ENCODE measurements around the gene PDE11A. TPM values are rescaled to one million over a fixed set of nuclear protein-coding genes. Genes with fewer than 3 reads are reported as not detected.

Gene PDE11A
- total and polyA plus RNA-seq, 9 donors: 0.15 to 2.0 (median 0.42) TPM; not detected in 1

- intact Hi-C loops (cut with DNase I): no loop called here
- no peak overlapping the region for H3K4me3 ChIP-seq
- H3K4me1 ChIP-seq (ENCODE audit: insufficient read depth): peaks cover 5% of the 10 kb centered on the region
- H3K27me3 ChIP-seq: no peaks in the 10 kb centered on the region
- no peaks in the 10 kb centered on the region for H3K36me3 ChIP-seq
- DNase-seq: peak in 2 of 5 donors; percentile 29 to 64
- 13 to 18% (median 14%) methylated on average over 7 of the region's 7 CpGs for WGBS, 3 donors
- H3K9me3 ChIP-seq: no peaks in the 10 kb centered on the region
- H3K27ac ChIP-seq: peak overlapping the region in 1 of 2 donors; percentile 26
- TF ChIP-seq CTCF (IDR thresholded peaks at IDR 0.05) (no peak), POLR2A (IDR thresholded peaks at IDR 0.05) (no peak), EP300 (IDR thresholded peaks at IDR 0.05) (no peak)
Measured at GRCh38 chr2:177693658-177694339, 378.8 kb downstream of the PDE11A start.

GRCh38 chr2:177692783-177693269 is 379.8 kb downstream of the PDE11A start:
- 90 to 95% (median 91%) methylated on average over 4 of the region's 4 CpGs for WGBS, 3 donors
- peak in 1 of 5 donors; percentile 25 for DNase-seq
- Histone ChIP-seq H3K27ac (peak overlapping the region in 1 of 2 donors; percentile 26), H3K27me3 (no peaks in the 10 kb centered on the region), H3K9me3 (no peaks in the 10 kb centered on the region), H3K4me1 (ENCODE audit: insufficient read depth) (peaks cover 5% of the 10 kb centered on the region), H3K36me3 (no peaks in the 10 kb centered on the region), H3K4me3 (no peak overlapping the region)
- intact Hi-C loops (cut with DNase I): no loop called here
- TF ChIP-seq POLR2A (IDR thresholded peaks at IDR 0.05) (no peak), EP300 (IDR thresholded peaks at IDR 0.05) (no peak), CTCF (IDR thresholded peaks at IDR 0.05) (no peak)

GRCh38 chr2:177692042-177692782 is 380.4 kb downstream of the PDE11A start:
- intact Hi-C loops (cut with DNase I): no loop called here
- peak overlapping the region in 1 of 2 donors; percentile 26 for H3K27ac ChIP-seq
- peaks cover 5% of the 10 kb centered on the region for H3K4me1 ChIP-seq (ENCODE audit: insufficient read depth)
- H3K27me3 ChIP-seq: no peaks in the 10 kb centered on the region
- no peak for DNase-seq
- H3K36me3 ChIP-seq: no peaks in the 10 kb centered on the region
- H3K9me3 ChIP-seq: no peaks in the 10 kb centered on the region
- no peak overlapping the region for H3K4me3 ChIP-seq
- 45 to 49% (median 46%) methylated on average over 2 of the region's 2 CpGs for WGBS, 3 donors
- TF ChIP-seq POLR2A (IDR thresholded peaks at IDR 0.05) (no peak), EP300 (IDR thresholded peaks at IDR 0.05) (no peak), CTCF (IDR thresholded peaks at IDR 0.05) (no peak)

GRCh38 chr2:177691177-177691576 is 381.4 kb downstream of the PDE11A start:
- Histone ChIP-seq H3K27me3 (no peaks in the 10 kb centered on the region), H3K4me1 (ENCODE audit: insufficient read depth) (peaks cover 5% of the 10 kb centered on the region), H3K4me3 (no peak overlapping the region), H3K36me3 (no peaks in the 10 kb centered on the region), H3K27ac (no peak overlapping the region), H3K9me3 (no peaks in the 10 kb centered on the region)
- intact Hi-C loops (cut with DNase I): no loop called here
- no peak for DNase-seq
- TF ChIP-seq POLR2A (IDR thresholded peaks at IDR 0.05) (no peak), CTCF (IDR thresholded peaks at IDR 0.05) (no peak), EP300 (IDR thresholded peaks at IDR 0.05) (no peak)
- 0 to 42% (median 40%) methylated on average over 1 of the region's 1 CpG for WGBS, 3 donors
